H1 (cell line): ENCODE data around the gene PAEP. TPM values are rescaled to one million over a fixed set of nuclear protein-coding genes. Genes with fewer than 3 reads are reported as not detected.

Experiments used
- CTCF ChIA-PET: fragments of 300-600 bp; sonication (Branson Sonifier 250); formaldehyde crosslinking; loops from one replicate; lab custom pipeline; 2021; ENCODE audit not compliant: partially characterized antibody; lab: Charles Lee
- POLR2A ChIA-PET: fragments of 300-600 bp; sonication (Branson Sonifier 250); formaldehyde crosslinking; loops from one replicate; lab custom pipeline; 2021; ENCODE audit warnings: inconsistent platforms; ENCODE audit not compliant: partially characterized antibody; lab: Charles Lee
- DNase-seq, 2 experiments: peaks; one replicate each; pipeline versions ENCODE4 v3.0.0 to v3.0.0-alpha.2; 2010 to 2022; ENCODE audit warnings: low spot score in 2 of 2, low read depth in 1 of 2, mixed read lengths in 1 of 2
- FAIRE-seq: peaks from 2 replicates; lab custom pipeline; 2011; peaks lifted over from hg19 to GRCh38; lab: Jason Lieb, UNC
- H2AFZ ChIP-seq: 2 replicates; pipeline ENCODE4 v1.8.1; 2012; ENCODE audit warnings: low read length, inconsistent platforms
- H2AK5ac ChIP-seq: 2 replicates; pipeline ENCODE4 v1.6.1; 2013; ENCODE audit warnings: low read depth, low read length
- H2BK120ac ChIP-seq: replicated peaks from 2 replicates; pipeline ENCODE3; 2013; ENCODE audit warnings: low read depth, low read length, inconsistent platforms
- H2BK12ac ChIP-seq: 2 replicates; pipeline ENCODE4 v1.6.1; 2013; ENCODE audit warnings: low read depth, low read length
- H2BK15ac ChIP-seq: 2 replicates; pipeline ENCODE4 v1.6.1; 2013; ENCODE audit warnings: low read length
- H2BK20ac ChIP-seq: 2 replicates; pipeline ENCODE4 v1.6.1; 2013; ENCODE audit warnings: low read length
- H2BK5ac ChIP-seq: 2 replicates; pipeline ENCODE4 v1.6.1; 2013; ENCODE audit warnings: low read depth, low read length
- H3K14ac ChIP-seq: 2 replicates; pipeline ENCODE4 v1.6.1; 2013; ENCODE audit warnings: inconsistent platforms; ENCODE audit not compliant: insufficient read length
- H3K18ac ChIP-seq: 2 replicates; pipeline ENCODE4 v1.6.1; 2013; ENCODE audit warnings: low read length; ENCODE audit errors: extremely low read depth
- H3K23ac ChIP-seq: 2 replicates; pipeline ENCODE4 v1.6.1; 2013; ENCODE audit warnings: inconsistent platforms; ENCODE audit not compliant: insufficient read length
- H3K23me2 ChIP-seq: 2 replicates; pipeline ENCODE4 v1.6.1; 2013; ENCODE audit warnings: low read depth, low read length
- H3K27ac ChIP-seq: 2 replicates; pipeline ENCODE4 v1.6.1; 2011; ENCODE audit warnings: low read depth, low read length, inconsistent platforms
- H3K27me3 ChIP-seq, 4 experiments: replicated peaks in 1 of 4; 1 replicate in 1 of 4; 2 replicates in 3 of 4; pipeline versions ENCODE4 v1.6.1 to v1.8.1; 2011 to 2013; ENCODE audit warnings: low read length in 3 of 4, mild to moderate bottlenecking in 3 of 4, inconsistent platforms in 2 of 4, mixed read lengths in 2 of 4, moderate library complexity in 1 of 4; ENCODE audit not compliant: control insufficient read depth in 3 of 4, insufficient read depth in 3 of 4; ENCODE audit errors: extremely low read depth in 1 of 4
- H3K36me3 ChIP-seq, 4 experiments: 2 replicates each; pipeline versions ENCODE4 v1.6.1 to v1.8.1; 2011 to 2013; ENCODE audit warnings: mild to moderate bottlenecking in 4 of 4, low read length in 3 of 4, moderate library complexity in 2 of 4, control low read depth in 1 of 4, inconsistent platforms in 1 of 4; ENCODE audit not compliant: insufficient read depth in 4 of 4, control insufficient read depth in 2 of 4
- H3K4ac ChIP-seq: replicated peaks from 2 replicates; pipeline ENCODE3; 2013; ENCODE audit warnings: low read length, low read depth, mixed read lengths, inconsistent platforms; ENCODE audit not compliant: insufficient read length
- H3K4me1 ChIP-seq, 4 experiments: replicated peaks in 1 of 4; 1 replicate in 1 of 4; 2 replicates in 3 of 4; pipeline versions ENCODE4 v1.6.1 to v1.8.1; 2011 to 2013; ENCODE audit warnings: low read length in 3 of 4, inconsistent platforms in 2 of 4, mixed read lengths in 1 of 4; ENCODE audit not compliant: insufficient read depth in 4 of 4, control insufficient read depth in 3 of 4
- H3K4me2 ChIP-seq, 2 experiments: 2 replicates each; pipeline versions ENCODE4 v1.6.1 to v1.8.1; 2011 to 2013; ENCODE audit warnings: low read depth in 2 of 2, low read length in 2 of 2, control low read depth in 1 of 2, inconsistent platforms in 1 of 2, mild to moderate bottlenecking in 1 of 2; ENCODE audit not compliant: insufficient read depth in 1 of 2
- H3K4me3 ChIP-seq, 4 experiments: fragments of 200-600, 300-600 bp in 1 of 4; sonication (generic), shearing (Covaris generic), sonication (Bioruptor Twin) in 1 of 4; 2 replicates each; pipeline versions ENCODE4 v1.5.1 to v1.8.1; 2011 to 2016; ENCODE audit warnings: low read length in 4 of 4, low read depth in 3 of 4, control low read depth in 2 of 4, inconsistent platforms in 2 of 4, mild to moderate bottlenecking in 2 of 4, mixed read lengths in 1 of 4, moderate library complexity in 1 of 4; ENCODE audit not compliant: insufficient read depth in 2 of 4; ENCODE audit errors: extremely low read depth in 1 of 4
- H3K56ac ChIP-seq: replicated peaks from 2 replicates; pipeline ENCODE3; 2013; ENCODE audit warnings: low read depth, mild to moderate bottlenecking, mixed read lengths, low read length, inconsistent platforms; ENCODE audit not compliant: insufficient read length
- H3K79me1 ChIP-seq: 2 replicates; pipeline ENCODE4 v1.6.1; 2013; ENCODE audit warnings: low read depth, low read length, control low read depth
- H3K79me2 ChIP-seq, 2 experiments: 2 replicates each; pipeline versions ENCODE4 v1.6.1 to v1.8.1; 2012 to 2013; ENCODE audit warnings: low read length in 2 of 2, mild to moderate bottlenecking in 2 of 2, inconsistent platforms in 1 of 2; ENCODE audit not compliant: insufficient read depth in 2 of 2, control insufficient read depth in 1 of 2
- H3K9ac ChIP-seq, 4 experiments: replicated peaks in 1 of 4; 1 replicate in 1 of 4; 2 replicates in 3 of 4; pipeline versions ENCODE4 v1.6.1 to v1.8.1; 2011 to 2013; ENCODE audit warnings: low read depth in 3 of 4, low read length in 3 of 4, control low read depth in 2 of 4, mild to moderate bottlenecking in 2 of 4, moderate library complexity in 2 of 4, inconsistent platforms in 1 of 4; ENCODE audit errors: extremely low read depth in 1 of 4
- H3K9me3 ChIP-seq, 2 experiments: 2 replicates each; pipeline versions ENCODE4 v1.6.1 to v1.8.1; 2012 to 2013; ENCODE audit warnings: mild to moderate bottlenecking in 2 of 2, moderate library complexity in 2 of 2, control low read depth in 1 of 2, inconsistent platforms in 1 of 2, low read depth in 1 of 2, low read length in 1 of 2, mixed read lengths in 1 of 2; ENCODE audit not compliant: insufficient read depth in 2 of 2
- H4K20me1 ChIP-seq, 2 experiments: replicated peaks in 1 of 2; 2 replicates each; pipeline versions ENCODE3 to v1.8.1; 2011 to 2013; ENCODE audit warnings: inconsistent platforms in 2 of 2, low read length in 2 of 2, mild to moderate bottlenecking in 1 of 2; ENCODE audit not compliant: insufficient read depth in 2 of 2, control insufficient read depth in 1 of 2
- H4K5ac ChIP-seq: 2 replicates; pipeline ENCODE4 v1.6.1; 2013; ENCODE audit warnings: low read length, low read depth, mixed read lengths, inconsistent platforms; ENCODE audit not compliant: insufficient read length
- H4K8ac ChIP-seq: 2 replicates; pipeline ENCODE4 v1.8.0; 2013; ENCODE audit warnings: mild to moderate bottlenecking, moderate library complexity, low read length, inconsistent platforms; ENCODE audit not compliant: insufficient read depth; ENCODE audit errors: extremely low read depth
- H4K91ac ChIP-seq: replicated peaks from 2 replicates; pipeline ENCODE3; 2013; ENCODE audit warnings: low read length, mixed read lengths, inconsistent platforms; ENCODE audit not compliant: insufficient read length
- BCL11A ChIP-seq, 2 experiments: IDR thresholded peaks; one replicate each; pipeline ENCODE4 v1.6.1; 2011; ENCODE audit warnings: low read depth in 2 of 2, low read length in 2 of 2, mild to moderate bottlenecking in 2 of 2
- BRCA1 ChIP-seq: IDR thresholded peaks from 2 replicates; pipeline ENCODE4 v1.6.1; 2012; ENCODE audit warnings: low read depth, low read length, improper control_type of control experiment
- CEBPB ChIP-seq: IDR thresholded peaks from 2 replicates; pipeline ENCODE4 v1.6.1; 2012; ENCODE audit warnings: low read depth, low read length
- CHD1 ChIP-seq: IDR thresholded peaks from 2 replicates; pipeline ENCODE4 v1.6.1; 2012; ENCODE audit warnings: low read depth, low read length, improper control_type of control experiment
- CTBP2 ChIP-seq: IDR thresholded peaks from 2 replicates; pipeline ENCODE4 v1.7.0; 2011; ENCODE audit warnings: borderline replicate concordance, mild to moderate bottlenecking, moderate library complexity, mixed read lengths, low read length; ENCODE audit not compliant: insufficient read depth, insufficient read length
- EGR1 ChIP-seq: IDR thresholded peaks from 2 replicates; pipeline ENCODE4 v1.6.1; 2011; ENCODE audit warnings: low read depth, low read length, borderline replicate concordance
- EP300 ChIP-seq, 2 experiments: IDR thresholded peaks; 1 replicate in 1 of 2; 2 replicates in 1 of 2; pipeline ENCODE4 v1.6.1; 2011 to 2012; ENCODE audit warnings: low read depth in 2 of 2, low read length in 2 of 2, mild to moderate bottlenecking in 2 of 2, borderline replicate concordance in 1 of 2, inconsistent platforms in 1 of 2, moderate library complexity in 1 of 2
- FOSL1 ChIP-seq: IDR thresholded peaks from 2 replicates; pipeline ENCODE4 v1.6.1; 2011; ENCODE audit warnings: mild to moderate bottlenecking, low read depth, low read length, moderate library complexity; ENCODE audit not compliant: insufficient read depth
- KDM1A ChIP-seq: fragments of 200-600, 300-600 bp; sonication (generic); IDR thresholded peaks from 2 replicates; pipeline ENCODE4 v1.7.1; 2016; ENCODE audit warnings: mild to moderate bottlenecking, low read length, borderline replicate concordance
- POLR2AphosphoS5 ChIP-seq: IDR thresholded peaks from 2 replicates; pipeline ENCODE4 v1.6.1; 2011; ENCODE audit warnings: low read depth, low read length
- POU5F1 ChIP-seq: IDR thresholded peaks from 2 replicates; pipeline ENCODE4 v1.6.1; 2011; ENCODE audit warnings: low read depth, mild to moderate bottlenecking, low read length, moderate library complexity
- RFX5 ChIP-seq: IDR thresholded peaks from 2 replicates; pipeline ENCODE4 v1.6.1; 2011; ENCODE audit warnings: low read depth, low read length, improper control_type of control experiment, borderline replicate concordance
- SAP30 ChIP-seq: fragments of 300-600 bp; sonication (generic); IDR thresholded peaks from 2 replicates; pipeline ENCODE4 v1.7.1; 2012; ENCODE audit warnings: low read length, moderate library complexity, mild to moderate bottlenecking, inconsistent platforms; ENCODE audit not compliant: insufficient read depth, insufficient replicate concordance
- SP1 ChIP-seq: IDR thresholded peaks from 2 replicates; pipeline ENCODE4 v1.6.1; 2011; ENCODE audit warnings: low read depth, low read length
- TBP ChIP-seq: IDR thresholded peaks from 2 replicates; pipeline ENCODE4 v1.6.1; 2011; ENCODE audit warnings: low read depth, low read length, improper control_type of control experiment
- TEAD4 ChIP-seq: IDR thresholded peaks from 2 replicates; pipeline ENCODE4 v1.6.1; 2012; ENCODE audit warnings: low read depth, low read length, inconsistent platforms, mixed read lengths
- WGBS, 2 experiments: shearing (Covaris generic) in 1 of 2; methylation state at CpG; one replicate each; pipeline versions ENCODE4 v1.1.6 to v1.1.7; 2013 to 2015; ENCODE audit warnings: low lambda C conversion rate in 2 of 2, mixed read lengths in 2 of 2, inconsistent platforms in 1 of 2, low coverage in 1 of 2, missing lambda C conversion rate in 1 of 2; ENCODE audit not compliant: insufficient replicate concordance in 2 of 2, insufficient coverage in 1 of 2, insufficient read length in 1 of 2; ENCODE audit errors: extremely low coverage in 1 of 2, missing lambda C conversion rate in 1 of 2; 5-methylcytosine and 5-hydroxymethylcytosine counted together
- polyA plus RNA-seq, 7 experiments: library from polyadenylated mRNA; depleted of rRNA in 3 of 7; stranded (reverse) in 5 of 7; unstranded in 2 of 7; fragments of >200 nt in 5 of 7; fragments of 200-250 nt in 2 of 7; gene quantifications; 1 replicate in 5 of 7; 2 replicates in 1 of 7; 4 replicates in 1 of 7; pipeline versions ENCODE4 v1.2.1 to v1.2.3, GENCODE V29; 2011 to 2013; ENCODE audit warnings: missing spikeins in 2 of 7, mixed read lengths in 2 of 7
- total RNA-seq: library from RNA; stranded (reverse); fragmentation: NEBNext Ultra II Directional; extraction: Animal tissue kit (Norgen Biotek cat#: 25700); gene quantifications from 2 replicates; pipeline ENCODE4 v1.2.1, GENCODE V29; 2021

Gene PAEP
- total and polyA plus RNA-seq, 2 of the 8 experiments (the other 6 are each of a cell fraction or from before 2014, with no cell fraction given) = not detected

- Histone ChIP-seq H3K9ac (no peak overlapping the region), H3K4me3 (no peak overlapping the region), H3K79me2 (no peaks in the 10 kb centered on the region), H4K91ac (no peak overlapping the region), H2BK120ac (no peak overlapping the region), H2BK20ac (no peak overlapping the region), H2BK5ac (no peak overlapping the region), H3K36me3 (no peaks in the 10 kb centered on the region), H3K4ac (no peak overlapping the region), H3K27ac (no peak overlapping the region), H3K14ac (no peak overlapping the region), H2AFZ (no peak overlapping the region), H4K8ac (no peak overlapping the region), H3K9me3 (no peaks in the 10 kb centered on the region), H2BK12ac (no peak overlapping the region), H3K18ac (no peak overlapping the region), H3K79me1 (no peaks in the 10 kb centered on the region), H3K23me2 (no peaks in the 10 kb centered on the region; the same call in 1 of the 2 replicates), H2AK5ac (no peak overlapping the region; the same call in 1 of the 2 replicates), H3K27me3 (no peaks in the 10 kb centered on the region), H2BK15ac (no peak overlapping the region), H3K4me2 (no peak overlapping the region), H3K56ac (no peak overlapping the region), H3K23ac (no peak overlapping the region), H3K4me1 (no peaks in the 10 kb centered on the region; a peak in 1 of 7 replicates), H4K20me1 (no peaks in the 10 kb centered on the region), H4K5ac (no peak overlapping the region)
- ChIA-PET POLR2A (no interaction called here), CTCF (no interaction called here)
- 85% methylated on average over 1 of the region's 1 CpG; no CpG with 5 or more reads in 1 of the 2 experiments for WGBS, 2 experiments
- FAIRE-seq (no peak), DNase-seq (no peak)
- TF ChIP-seq FOSL1 (no peak), POU5F1 (no peak), TEAD4 (no peak), POLR2AphosphoS5 (no peak), BCL11A (IDR thresholded peaks at IDR 0.05; ENCODE audit: low read depth in 2 of 2, low read length in 2 of 2) (no peak), SAP30 (no peak), KDM1A (no peak), SP1 (no peak), EP300 (IDR thresholded peaks at IDR 0.05; ENCODE audit: borderline replicate concordance in 1 of 2, low read depth in 2 of 2, low read length in 2 of 2) (no peak), EGR1 (no peak), TBP (no peak), RFX5 (no peak), BRCA1 (no peak), CEBPB (no peak), CHD1 (no peak), CTBP2 (no peak)
Observed at GRCh38 chr9:135563039-135563476, 1.5 kb downstream of the PAEP start.
